Measurements from ENCODE around the gene ALDH1B1.
"Not testable (repeated sequence)": the region's sequence is repeated elsewhere in the genome, so short reads cannot be mapped to it uniquely, and the experiment has no call there.

ALDH1B1 gene

GRCh38 chr9:38387066-38387465 is 5.4 kb upstream of the ALDH1B1 start:
- no peak for DNase-seq (ENCODE audit: low spot score)

GRCh38 chr9:38387751-38388150 is 4.8 kb upstream of the ALDH1B1 start:
- DNase-seq (ENCODE audit: low spot score): no peak

- no peak for DNase-seq (ENCODE audit: low spot score)
Measured at GRCh38 chr9:38388283-38389223, 3.9 kb upstream of the ALDH1B1 start.

GRCh38 chr9:38389313-38389712 is 3.2 kb upstream of the ALDH1B1 start:
- no peak for DNase-seq (ENCODE audit: low spot score)

GRCh38 chr9:38390442-38390841 is 2.1 kb upstream of the ALDH1B1 start:
- no peak for DNase-seq (ENCODE audit: low spot score)

GRCh38 chr9:38390851-38391250 is 1.7 kb upstream of the ALDH1B1 start:
- no peak for DNase-seq (ENCODE audit: low spot score)

GRCh38 chr9:38391278-38392118 is 1.0 kb upstream of the ALDH1B1 start:
- DNase-seq (ENCODE audit: low spot score): no peak

- no peak for DNase-seq (ENCODE audit: low spot score)
Measured at GRCh38 chr9:38393128-38393796, 760 bp downstream of the ALDH1B1 start.

GRCh38 chr9:38394416-38394815 is 1.9 kb downstream of the ALDH1B1 start:
- no peak for DNase-seq (ENCODE audit: low spot score)

- no peak for DNase-seq (ENCODE audit: low spot score)
Measured at GRCh38 chr9:38395653-38396370, 3.3 kb downstream of the ALDH1B1 start.

GRCh38 chr9:38396371-38396671 is 3.8 kb downstream of the ALDH1B1 start:
- DNase-seq (ENCODE audit: low spot score): no peak

- DNase-seq (ENCODE audit: low spot score): not testable (repeated sequence)
Measured at GRCh38 chr9:38399191-38399590, 6.7 kb downstream of the ALDH1B1 start.

- DNase-seq (ENCODE audit: low spot score): no peak
Measured at GRCh38 chr9:38401994-38402393, 9.5 kb downstream of the ALDH1B1 start.

GRCh38 chr9:38404314-38404713 is 11.8 kb downstream of the ALDH1B1 start:
- DNase-seq (ENCODE audit: low spot score): no peak

GRCh38 chr9:38405785-38406184 is 13.3 kb downstream of the ALDH1B1 start:
- no peak for DNase-seq (ENCODE audit: low spot score)

- DNase-seq (ENCODE audit: low spot score): no peak
Measured at GRCh38 chr9:38406476-38407186, 14.1 kb downstream of the ALDH1B1 start.

GRCh38 chr9:38408719-38409118 is 16.2 kb downstream of the ALDH1B1 start:
- DNase-seq (ENCODE audit: low spot score): no peak

- no peak for DNase-seq (ENCODE audit: low spot score)
Measured at GRCh38 chr9:38412751-38413150, 20.2 kb downstream of the ALDH1B1 start.

GRCh38 chr9:38413283-38413682 is 20.8 kb downstream of the ALDH1B1 start:
- DNase-seq (ENCODE audit: low spot score): no peak

- no peak for DNase-seq (ENCODE audit: low spot score)
Measured at GRCh38 chr9:38414040-38414723, 21.7 kb downstream of the ALDH1B1 start.

- no peak for DNase-seq (ENCODE audit: low spot score)
Measured at GRCh38 chr9:38415856-38416255, 23.4 kb downstream of the ALDH1B1 start.

Measured in iPS-NIHi11 (cell line).